GM12874 (cell line): ENCODE results near the gene PRR7.

Experiments
- CTCF ChIP-seq: IDR thresholded peaks from 2 replicates; pipeline ENCODE4 v1.5.1; 2011; ENCODE audit warnings: low read depth, mild to moderate bottlenecking, control low read depth, low read length, moderate library complexity; ENCODE audit not compliant: insufficient read depth

The PRR7 gene

GRCh38 chr5:177443144-177443983, 3.2 kb upstream of the PRR7 start:
- no peak for TF ChIP-seq CTCF

- no peak for TF ChIP-seq CTCF
Measured at GRCh38 chr5:177444106-177445051, 2.2 kb upstream of the PRR7 start.

GRCh38 chr5:177445052-177445916, 1.3 kb upstream of the PRR7 start:
- no peak for TF ChIP-seq CTCF

GRCh38 chr5:177445917-177446199, 756 bp upstream of the PRR7 start:
- no peak for TF ChIP-seq CTCF

- no peak for TF ChIP-seq CTCF
Measured at GRCh38 chr5:177447066-177447610, 524 bp downstream of the PRR7 start.

GRCh38 chr5:177447611-177448243, 1.1 kb downstream of the PRR7 start:
- TF ChIP-seq CTCF: no peak
